ENCODE results near the gene FABP6.

Gene FABP6

GRCh38 chr5:160263326-160263855 lies 34.1 kb downstream of the FABP6 start:
- no peak for DNase-seq

GRCh38 chr5:160266044-160266443 lies 36.7 kb downstream of the FABP6 start:
- no peak for DNase-seq

GRCh38 chr5:160266752-160267345 lies 37.5 kb downstream of the FABP6 start:
- DNase-seq: no peak

DNA sequence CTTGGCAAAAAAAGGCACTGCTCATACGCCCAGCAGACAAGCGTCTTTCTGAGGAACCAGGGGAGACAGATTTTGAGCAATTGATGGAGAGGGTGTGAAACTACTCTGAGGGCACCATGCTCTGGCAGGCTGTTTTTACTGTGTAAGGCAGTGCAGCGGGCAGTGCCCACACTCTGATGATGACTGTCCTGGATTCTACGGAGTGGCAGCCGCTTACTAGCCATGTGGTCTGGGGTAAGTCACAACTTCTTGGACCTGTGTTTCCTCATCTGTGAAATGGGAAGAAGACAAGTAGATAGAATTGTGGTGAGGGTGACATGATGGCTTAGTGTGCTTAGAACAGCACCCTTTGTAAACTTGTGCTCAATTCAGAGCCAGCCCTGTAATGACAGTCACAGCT lies 38.8 kb downstream of the FABP6 start:
- no peak for DNase-seq

DNA sequence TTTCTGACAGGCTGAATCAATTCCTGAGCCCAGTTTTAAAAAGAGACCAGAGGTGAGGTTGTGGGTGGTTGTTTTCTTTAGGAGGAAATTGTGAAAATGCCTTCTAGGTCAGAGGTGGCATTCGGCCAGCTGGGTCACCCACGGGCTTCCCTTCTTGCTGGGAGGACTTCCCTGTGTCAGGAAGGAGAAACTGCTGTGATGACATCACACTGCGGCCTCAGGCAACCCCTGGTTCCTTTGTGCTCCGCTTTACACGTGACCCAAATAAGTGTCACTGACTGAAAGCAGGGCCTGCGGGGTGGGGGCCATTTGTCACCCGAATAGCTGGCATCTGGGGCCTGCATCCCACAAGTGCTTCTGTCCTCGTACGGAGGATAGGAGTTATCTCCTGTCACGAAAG lies 39.7 kb downstream of the FABP6 start:
- DNase-seq: no peak

DNA sequence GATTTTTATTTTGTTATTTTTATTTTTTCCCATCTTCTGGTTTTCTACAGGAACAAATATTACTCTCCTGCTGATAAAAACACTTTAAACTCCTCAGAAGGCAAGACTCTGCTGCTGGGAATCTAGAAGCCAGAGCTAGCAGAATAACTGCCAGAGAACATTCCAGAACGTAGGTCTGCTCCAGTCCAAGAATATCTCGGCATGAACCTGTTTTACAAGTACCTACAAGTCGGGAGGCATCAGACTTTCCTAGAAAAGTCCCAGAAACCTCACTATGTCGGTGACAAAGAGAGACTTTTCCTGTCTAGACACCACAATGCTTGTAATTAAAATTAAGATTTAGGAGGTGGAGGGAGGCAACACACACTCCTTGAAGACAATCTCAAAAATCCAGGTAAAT lies 41.4 kb downstream of the FABP6 start:
- no peak for DNase-seq

GRCh38 chr5:160271396-160271795 lies 42.1 kb downstream of the FABP6 start:
- no peak for DNase-seq

DNA sequence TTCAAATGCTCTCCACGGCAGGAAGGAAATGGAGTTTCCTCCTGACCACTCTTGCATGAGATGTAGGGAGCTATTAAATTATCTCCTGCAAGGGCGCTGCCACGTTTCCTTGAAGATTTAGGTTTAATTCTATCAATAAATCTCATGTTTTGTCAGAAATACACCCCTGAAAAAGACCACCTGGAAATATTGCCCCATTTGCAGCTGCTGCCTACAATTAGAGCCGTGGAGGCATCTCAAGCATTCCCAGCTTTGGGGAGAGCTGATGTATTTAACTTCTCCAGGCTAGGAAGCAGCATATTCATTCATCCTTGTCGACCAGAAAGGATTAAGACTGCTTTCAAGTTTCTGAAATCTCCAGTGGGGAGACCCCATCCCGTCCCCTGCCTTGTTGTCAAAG lies 42.5 kb downstream of the FABP6 start:
- DNase-seq: no peak

DNA sequence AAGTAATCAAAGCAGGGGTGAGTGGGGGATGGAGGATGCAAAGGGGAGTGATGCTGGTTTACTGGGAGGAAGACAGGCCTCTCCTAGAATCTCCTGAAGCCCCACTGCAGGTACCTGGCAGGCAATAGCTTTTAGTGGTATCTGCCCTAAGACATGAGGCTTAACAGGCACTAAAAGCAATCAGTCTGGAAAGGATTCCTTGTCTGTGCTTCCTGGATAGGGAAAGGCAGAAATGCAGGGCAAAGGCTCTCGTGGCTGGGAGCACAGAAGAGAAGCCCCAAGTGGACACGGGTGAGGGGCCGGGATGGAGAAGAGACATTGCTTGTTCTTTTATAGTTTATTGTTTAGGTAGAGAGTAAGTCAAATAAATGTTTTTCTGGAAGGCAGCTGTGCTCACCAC lies 43.0 kb downstream of the FABP6 start:
- no peak for DNase-seq

DNA sequence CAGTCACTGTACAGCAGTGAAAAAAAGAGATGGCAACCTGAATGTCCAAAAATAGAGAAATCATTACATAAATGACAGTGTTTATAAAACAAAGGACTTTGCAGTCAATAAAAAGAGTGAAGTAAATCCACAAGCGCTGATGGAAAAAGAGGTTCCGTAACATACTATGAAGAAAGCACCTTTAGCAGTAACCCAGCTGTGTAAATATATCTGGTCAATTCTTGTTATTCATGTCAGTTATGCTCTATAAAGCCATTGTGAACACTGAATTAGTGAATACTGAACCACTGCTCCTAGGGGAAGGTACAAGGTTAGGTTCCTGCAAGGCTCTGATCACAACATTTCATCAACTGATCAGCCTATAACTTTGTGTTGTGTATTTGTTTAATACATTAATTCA lies 43.6 kb downstream of the FABP6 start:
- no peak for DNase-seq

- no peak for DNase-seq
These were observed 45.2 kb downstream of the FABP6 start for GRCh38 chr5:160274483-160274931.

- no peak for DNase-seq
These were observed 49.0 kb downstream of the FABP6 start for GRCh38 chr5:160278343-160278742.

GRCh38 chr5:160280384-160281095 lies 51.2 kb downstream of the FABP6 start:
- no peak for DNase-seq

DNA sequence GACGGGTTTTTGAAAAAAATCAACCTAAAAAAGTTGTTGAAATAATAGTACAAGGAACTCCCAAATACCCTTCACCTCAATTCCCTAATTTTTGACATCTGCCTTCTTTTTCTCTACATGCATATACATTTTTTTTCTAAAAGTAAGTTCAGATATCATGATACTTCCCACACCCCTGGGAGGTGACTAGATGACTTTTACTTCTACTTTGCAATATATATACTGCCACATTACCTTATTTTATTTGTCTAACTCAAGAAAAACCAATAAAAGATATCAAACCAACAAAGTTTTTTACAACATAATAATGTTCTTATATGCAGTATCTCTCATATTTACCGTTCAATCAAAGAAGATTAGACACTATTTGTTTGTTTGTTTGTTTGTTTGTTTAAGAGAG lies 52.0 kb downstream of the FABP6 start:
- no peak for DNase-seq

GRCh38 chr5:160284291-160284873 lies 55.1 kb downstream of the FABP6 start:
- DNase-seq: no peak

GRCh38 chr5:160285316-160285715 lies 56.0 kb downstream of the FABP6 start:
- DNase-seq: no peak

- DNase-seq: no peak
These were observed 57.6 kb downstream of the FABP6 start for GRCh38 chr5:160286947-160287346.

DNA sequence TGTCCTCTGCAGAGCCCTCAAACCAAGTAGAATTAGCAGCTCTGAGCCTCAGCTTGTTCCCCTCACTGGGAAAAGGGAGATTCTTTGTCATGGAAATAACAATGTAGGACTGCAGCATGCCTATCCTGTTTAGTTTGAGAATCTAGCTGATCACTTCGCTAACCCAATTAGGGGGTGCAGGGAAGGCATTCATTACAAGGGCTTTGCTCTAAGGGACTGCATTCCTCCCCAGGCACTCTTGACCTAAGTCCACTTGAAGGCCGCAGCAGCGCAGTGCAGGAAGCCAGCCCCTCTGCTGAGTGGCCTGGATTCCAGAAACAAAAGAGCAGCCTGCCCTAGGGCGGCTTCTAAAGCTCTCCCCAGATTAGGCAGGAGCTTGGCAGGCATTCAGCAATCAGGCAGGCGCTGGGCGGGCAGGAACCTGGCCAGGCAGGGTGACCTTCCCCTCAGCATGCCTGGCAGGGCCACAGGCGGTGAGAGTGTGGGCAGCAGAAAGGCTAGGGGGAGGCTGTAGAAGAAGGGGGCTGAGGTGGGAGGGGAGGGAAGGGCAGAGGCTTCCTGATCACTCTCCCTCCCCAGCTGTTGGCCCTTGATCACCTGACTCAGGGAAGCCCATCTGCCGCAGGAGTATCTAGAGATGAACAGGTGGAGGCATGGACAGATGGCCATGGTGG lies 58.2 kb downstream of the FABP6 start:
- DNase-seq: peak; percentile 65

All from NCI-H1105 treated with DMSO at 0.1 percent for 48 hours (cell line).